KMS-11 (cell line): ENCODE measurements around the gene SF3A2.

Experiments
- H2AFZ ChIP-seq: fragments of 200-600 bp; sonication (generic); 2 replicates; pipeline ENCODE4 v1.6.1; 2016; ENCODE audit warnings: antibody characterized with exemption, mixed run types, low read depth
- H3K27ac ChIP-seq: fragments of 200-600 bp; sonication (generic); 2 replicates; pipeline ENCODE4 v1.6.1; 2016; ENCODE audit warnings: mild to moderate bottlenecking, mixed run types
- H3K27me3 ChIP-seq: fragments of 200-600 bp; sonication (generic); 2 replicates; pipeline ENCODE4 v1.6.1; 2017; ENCODE audit warnings: mild to moderate bottlenecking, low read depth, mixed run types, moderate library complexity; ENCODE audit not compliant: insufficient read depth
- H3K36me3 ChIP-seq: fragments of 200-600 bp; sonication (generic); 2 replicates; pipeline ENCODE4 v1.6.1; 2017; ENCODE audit warnings: mild to moderate bottlenecking, mixed run types; ENCODE audit not compliant: insufficient read depth
- H3K4me1 ChIP-seq: fragments of 200-600 bp; sonication (generic); 2 replicates; pipeline ENCODE4 v1.6.1; 2016; ENCODE audit warnings: mild to moderate bottlenecking, low read depth, mixed run types; ENCODE audit not compliant: poor library complexity, severe bottlenecking
- H3K4me2 ChIP-seq: fragments of 200-600 bp; sonication (generic); 2 replicates; pipeline ENCODE4 v1.7.0; 2016; ENCODE audit warnings: mild to moderate bottlenecking, mixed run types
- H3K4me3 ChIP-seq: fragments of 200-600 bp; sonication (generic); IDR thresholded peaks from 2 replicates; pipeline ENCODE4 v1.6.1; 2017; ENCODE audit warnings: low read depth, low read length, mixed read lengths; ENCODE audit not compliant: insufficient read depth
- H3K79me2 ChIP-seq: fragments of 200-600 bp; sonication (generic); 2 replicates; pipeline ENCODE4 v1.6.1; 2016; ENCODE audit warnings: low read depth, mixed run types; ENCODE audit not compliant: insufficient read depth
- H3K9ac ChIP-seq: fragments of 200-600 bp; sonication (generic); 2 replicates; pipeline ENCODE4 v1.6.1; 2016; ENCODE audit warnings: mild to moderate bottlenecking, mixed run types
- H4K20me1 ChIP-seq: fragments of 200-600 bp; sonication (generic); 2 replicates; pipeline ENCODE4 v1.6.1; 2016; ENCODE audit warnings: mild to moderate bottlenecking, mixed run types; ENCODE audit not compliant: insufficient read depth
- CTCF ChIP-seq: fragments of 200-600 bp; sonication (generic); conservative IDR thresholded peaks from 2 replicates; pipeline ENCODE4 v1.6.1; 2017; ENCODE audit warnings: low read depth, mild to moderate bottlenecking, antibody characterized with exemption, low read length, moderate library complexity, mixed read lengths

Gene SF3A2

GRCh38 chr19:2194513-2195078 is 42.0 kb upstream of the SF3A2 start:
- no peaks in the 10 kb centered on the region for H3K79me2 ChIP-seq
- no peak for TF ChIP-seq CTCF

GRCh38 chr19:2195361-2195760 is 41.3 kb upstream of the SF3A2 start:
- H3K4me1 ChIP-seq, result no peaks in the 10 kb centered on the region
- peaks cover 3% of the 10 kb centered on the region; the same call in 1 of the 2 replicates for H3K36me3 ChIP-seq
- H3K27ac ChIP-seq, result no peak overlapping the region
- no peaks in the 10 kb centered on the region for H3K79me2 ChIP-seq
- H2AFZ ChIP-seq, result no peak overlapping the region
- no peaks in the 10 kb centered on the region for H4K20me1 ChIP-seq
- H3K27me3 ChIP-seq, result no peaks in the 10 kb centered on the region
- H3K4me3 ChIP-seq, result no peak overlapping the region
- no peak overlapping the region for H3K9ac ChIP-seq
- TF ChIP-seq CTCF, result no peak
- no peak overlapping the region for H3K4me2 ChIP-seq

More at GRCh38 chr19:2194513-2195078, 42.0 kb upstream of the SF3A2 start:
- Histone ChIP-seq H3K4me3 (no peak overlapping the region), H3K4me1 (no peaks in the 10 kb centered on the region), H4K20me1 (no peaks in the 10 kb centered on the region), H3K27ac (no peak overlapping the region), H3K36me3 (peaks cover 3% of the 10 kb centered on the region; the same call in 1 of the 2 replicates), H3K27me3 (no peaks in the 10 kb centered on the region), H3K9ac (no peak overlapping the region), H2AFZ (no peak overlapping the region), H3K4me2 (no peak overlapping the region)

GRCh38 chr19:2195914-2196313 is 40.7 kb upstream of the SF3A2 start:
- Histone ChIP-seq H3K9ac (no peak overlapping the region), H3K4me1 (no peaks in the 10 kb centered on the region), H3K4me3 (no peak overlapping the region), H4K20me1 (no peaks in the 10 kb centered on the region), H2AFZ (no peak overlapping the region), H3K27me3 (no peaks in the 10 kb centered on the region), H3K4me2 (no peak overlapping the region), H3K27ac (no peak overlapping the region), H3K79me2 (no peaks in the 10 kb centered on the region), H3K36me3 (no peaks in the 10 kb centered on the region; the same call in 1 of the 2 replicates)
- no peak for TF ChIP-seq CTCF

- Histone ChIP-seq H3K4me2 (no peak overlapping the region), H3K79me2 (no peaks in the 10 kb centered on the region)
Observed at GRCh38 chr19:2197270-2197669, 39.4 kb upstream of the SF3A2 start.

More at GRCh38 chr19:2197270-2197669, 39.4 kb upstream of the SF3A2 start:
- no peak for TF ChIP-seq CTCF
- H3K36me3 ChIP-seq, result no peaks in the 10 kb centered on the region
- H2AFZ ChIP-seq, result no peak overlapping the region
- H3K9ac ChIP-seq, result no peak overlapping the region
- H3K27ac ChIP-seq, result no peak overlapping the region
- no peak overlapping the region for H3K4me3 ChIP-seq
- H3K4me1 ChIP-seq, result no peaks in the 10 kb centered on the region
- no peaks in the 10 kb centered on the region for H4K20me1 ChIP-seq
- no peaks in the 10 kb centered on the region for H3K27me3 ChIP-seq
